Dendritic cell treated with granulocyte-macrophage colony-stimulating factor and Interleukin-4, amounts not matched to agents 40 ng/mL and 50 ng/mL, for 4 days (primary cell): ENCODE data around the gene ULK3.

ENCODE experiments used
- H3K27ac Mint-ChIP-seq: one replicate; pipeline ENCODE4 v1.8.0; 2022; ENCODE audit warnings: mild to moderate bottlenecking, mixed read lengths
- H3K27me3 Mint-ChIP-seq: one replicate; pipeline ENCODE4 v1.8.0; 2022; ENCODE audit warnings: mild to moderate bottlenecking, mixed read lengths
- H3K36me3 Mint-ChIP-seq: one replicate; pipeline ENCODE4 v1.8.0; 2022; ENCODE audit warnings: low read depth, mixed read lengths
- H3K4me1 Mint-ChIP-seq: one replicate; pipeline ENCODE4 v1.8.0; 2022; ENCODE audit warnings: low read depth, mixed read lengths
- H3K4me3 Mint-ChIP-seq: one replicate; pipeline ENCODE4 v1.8.0; 2022; ENCODE audit warnings: mild to moderate bottlenecking, moderate library complexity, mixed read lengths
- H3K9me3 Mint-ChIP-seq: one replicate; pipeline ENCODE4 v1.8.0; 2022; ENCODE audit warnings: mixed read lengths
- intact Hi-C: fragments of 100-400 bp; cut with micrococcal nuclease; formaldehyde crosslinking; loops from one replicate; pipeline ENCODE4 v1.15.0; 2022

ULK3 gene

DNA sequence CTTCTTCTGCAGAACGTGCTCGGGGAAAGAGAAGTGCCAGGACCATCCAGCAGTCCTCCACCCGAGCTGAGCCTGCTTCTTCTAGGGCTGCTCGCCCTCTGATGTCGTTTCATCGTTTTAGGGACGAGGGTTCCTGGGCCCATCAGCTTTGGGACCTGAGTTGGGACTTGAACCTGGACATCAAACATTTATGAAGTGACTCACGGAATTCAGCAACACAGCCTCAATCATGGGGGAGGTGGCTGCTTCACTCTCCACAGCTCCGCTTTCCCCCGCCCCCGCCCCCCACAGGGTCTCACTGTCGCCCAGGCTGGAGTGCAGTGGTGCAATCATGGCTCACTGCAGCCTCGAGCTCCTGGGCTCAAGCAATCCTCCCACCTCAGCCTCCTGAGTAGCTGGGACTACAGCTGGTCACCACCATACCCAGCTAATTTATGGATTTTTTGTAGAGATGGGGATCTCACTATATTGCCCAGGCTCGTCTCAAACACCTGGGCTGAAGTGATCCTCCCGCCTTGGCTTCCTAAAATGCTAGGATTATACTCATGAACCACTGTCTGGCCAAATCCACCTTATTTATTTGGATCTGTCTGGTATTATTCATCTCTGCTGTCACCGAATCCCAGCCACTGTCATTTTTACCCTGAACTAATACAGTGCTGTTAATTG lies 30.9 kb upstream of the ULK3 start:
- no peaks in the 10 kb centered on the region for H3K9me3 Mint-ChIP-seq
- H3K4me3 Mint-ChIP-seq, result peak overlapping the region; percentile 95
- H3K4me1 Mint-ChIP-seq, result peaks cover 51% of the 10 kb centered on the region
- intact Hi-C loops, result loop anchor here (2.0 kb wide), 1 partner anchor 17 kb away; the partner anchor contains the start of gene MPI
- H3K36me3 Mint-ChIP-seq, result peaks cover 40% of the 10 kb centered on the region
- peaks cover 1% of the 10 kb centered on the region for H3K27me3 Mint-ChIP-seq
- peak overlapping the region; percentile 96 for H3K27ac Mint-ChIP-seq

DNA sequence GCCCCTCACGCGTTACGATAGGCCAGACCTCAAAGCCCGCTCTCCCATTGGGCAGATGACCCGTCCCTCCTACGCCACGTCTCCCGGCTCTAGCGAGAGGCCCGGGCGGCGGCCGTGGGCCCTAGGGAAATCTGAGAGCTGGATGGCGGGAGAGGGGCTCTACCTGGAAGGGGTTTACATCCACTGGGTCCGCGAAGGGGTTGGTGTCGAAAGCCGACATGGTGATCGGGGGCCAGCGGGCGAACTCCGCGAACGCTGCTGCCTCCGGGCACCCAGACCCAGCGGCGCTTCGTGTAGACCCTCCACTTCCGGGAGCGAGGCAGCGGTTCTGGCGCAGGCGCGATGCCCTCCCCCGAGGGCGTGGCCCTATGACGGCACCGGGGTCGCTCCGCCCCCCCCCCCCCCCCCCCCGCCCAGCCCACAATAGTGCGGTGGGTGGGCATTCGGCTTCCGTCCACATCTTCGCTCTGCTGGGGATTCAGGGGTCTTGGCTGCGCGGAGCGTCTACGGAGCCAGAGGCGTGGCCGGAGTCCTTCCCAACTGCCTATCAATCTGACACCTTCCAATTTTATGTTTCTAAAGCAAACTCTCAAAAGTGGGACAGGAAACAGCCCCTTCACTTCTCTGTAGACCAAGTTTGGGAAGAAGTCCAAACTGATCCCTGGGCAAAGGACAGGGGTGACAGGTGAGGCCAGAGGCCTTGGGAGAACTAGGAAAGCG lies 30.2 kb upstream of the ULK3 start, which contains the start of gene SCAMP2:
SCAMP2 (minus strand) TSS at position 330 of the 720 bp plus-strand sequence; CDS start at position 220, 110 bp downstream.
- peaks cover 45% of the 10 kb centered on the region for H3K36me3 Mint-ChIP-seq
- peaks cover 52% of the 10 kb centered on the region for H3K4me1 Mint-ChIP-seq
- intact Hi-C loops, result loop anchor here (2.0 kb wide), 1 partner anchor 18 kb away; the partner anchor contains the start of gene MPI
- peaks cover 1% of the 10 kb centered on the region for H3K27me3 Mint-ChIP-seq
- H3K4me3 Mint-ChIP-seq, result peak within 1 kb of the TSS; percentile 95
- H3K9me3 Mint-ChIP-seq, result no peaks in the 10 kb centered on the region
- peak within 1 kb of the TSS; percentile 96 for H3K27ac Mint-ChIP-seq

DNA sequence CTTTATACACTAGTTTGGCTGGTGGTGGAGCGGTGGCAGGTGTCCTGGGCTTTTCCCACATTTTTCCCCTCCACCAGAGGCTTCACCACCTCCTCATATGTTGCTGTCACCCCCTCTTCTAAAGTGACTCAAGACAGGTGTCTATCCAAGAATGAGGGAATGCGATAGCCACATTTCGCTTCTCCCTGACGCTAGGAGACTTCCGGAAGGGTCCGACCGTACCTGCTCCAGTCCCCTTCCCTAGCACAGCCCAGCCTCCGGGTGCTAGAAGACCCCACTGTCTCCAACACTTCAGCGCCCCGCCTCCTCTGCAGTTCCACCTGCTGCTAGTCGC lies 29.7 kb upstream of the ULK3 start:
- Mint-ChIP-seq H3K4me1 (peaks cover 57% of the 10 kb centered on the region), H3K27me3 (peaks cover 1% of the 10 kb centered on the region), H3K36me3 (peaks cover 45% of the 10 kb centered on the region), H3K9me3 (no peaks in the 10 kb centered on the region), H3K27ac (peak overlapping the region; percentile 96), H3K4me3 (peak overlapping the region; percentile 95)
- intact Hi-C loops, result loop anchor here (2.0 kb wide), 1 partner anchor 18 kb away; the partner anchor contains the start of gene MPI

DNA sequence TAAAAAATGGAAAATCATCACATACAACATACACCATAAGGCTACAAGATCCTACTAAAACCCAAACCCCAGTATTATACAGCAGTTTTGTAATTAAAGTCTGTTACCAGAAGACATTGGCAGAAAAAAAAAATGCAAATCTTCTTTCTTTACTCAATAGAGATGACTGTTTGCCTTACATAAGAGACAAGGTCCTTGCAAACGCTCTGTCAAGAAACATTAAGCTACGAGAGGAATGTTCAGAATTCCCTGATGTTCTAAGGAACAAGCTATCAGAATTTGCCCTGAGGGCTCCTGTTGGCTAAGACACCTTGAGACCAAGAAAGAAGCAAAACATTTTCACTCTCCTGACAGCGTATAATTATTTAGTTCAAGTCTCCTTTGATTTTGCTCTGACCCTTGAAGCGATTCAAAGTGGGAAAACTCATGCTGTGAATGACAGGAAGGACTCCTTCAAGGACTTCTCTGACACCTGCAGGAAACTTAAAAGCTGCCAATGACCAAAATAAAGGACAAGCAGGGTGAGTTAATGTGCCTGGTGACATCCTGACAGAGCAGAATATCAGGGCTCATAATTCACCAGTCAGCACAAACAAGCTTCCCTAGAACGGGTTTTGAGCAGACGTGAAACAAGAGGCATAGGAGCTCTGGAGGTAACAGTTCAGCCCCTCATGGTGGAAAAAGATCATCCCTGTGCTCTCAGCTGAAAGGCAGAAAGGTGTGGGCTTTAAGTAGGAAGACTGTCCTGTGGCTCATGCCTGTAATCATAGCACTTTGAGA lies 27.7 kb upstream of the ULK3 start:
- Mint-ChIP-seq H3K9me3 (no peaks in the 10 kb centered on the region), H3K27me3 (peaks cover 1% of the 10 kb centered on the region), H3K36me3 (peaks cover 66% of the 10 kb centered on the region), H3K4me3 (peak overlapping the region; percentile 95), H3K27ac (peak overlapping the region; percentile 96), H3K4me1 (peaks cover 72% of the 10 kb centered on the region)
- intact Hi-C loops, result no loop called here

DNA sequence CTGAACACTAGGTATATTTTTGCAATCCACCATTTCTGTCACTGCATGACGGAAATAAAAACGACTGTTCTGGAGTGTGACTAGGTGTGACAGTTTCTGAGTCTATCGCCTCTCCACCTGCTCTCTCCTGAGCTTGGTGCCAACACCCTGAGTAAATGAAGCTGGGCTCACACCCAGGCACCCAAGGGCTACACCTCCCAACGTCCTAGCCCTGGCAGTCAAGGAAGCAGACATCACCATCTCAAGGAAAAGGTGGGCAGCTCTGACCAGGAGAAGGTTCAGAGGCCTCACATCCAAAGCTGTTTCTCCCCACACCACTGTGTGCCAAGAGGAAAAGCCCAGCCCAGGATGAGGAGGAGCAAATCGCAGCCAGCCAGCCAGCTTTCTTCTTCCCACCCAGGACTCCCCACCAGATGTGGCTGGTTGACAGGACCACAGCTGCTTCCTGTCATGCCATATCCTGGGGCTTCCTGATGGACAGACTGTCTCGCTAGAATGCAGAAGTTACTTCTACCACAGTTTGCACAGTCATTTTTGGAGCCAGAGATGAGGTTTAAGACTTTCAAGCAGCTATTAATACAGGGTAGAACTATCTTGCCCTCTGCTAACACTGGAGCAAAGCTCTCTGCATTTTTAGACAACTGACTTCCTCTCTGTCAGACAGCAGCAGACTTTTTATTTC lies 26.9 kb upstream of the ULK3 start:
- H3K4me1 Mint-ChIP-seq, result peaks cover 73% of the 10 kb centered on the region
- intact Hi-C loops, result no loop called here
- H3K4me3 Mint-ChIP-seq, result peak overlapping the region; percentile 95
- peaks cover 73% of the 10 kb centered on the region for H3K36me3 Mint-ChIP-seq
- H3K27ac Mint-ChIP-seq, result peak overlapping the region; percentile 96
- H3K27me3 Mint-ChIP-seq, result no peaks in the 10 kb centered on the region
- no peaks in the 10 kb centered on the region for H3K9me3 Mint-ChIP-seq

DNA sequence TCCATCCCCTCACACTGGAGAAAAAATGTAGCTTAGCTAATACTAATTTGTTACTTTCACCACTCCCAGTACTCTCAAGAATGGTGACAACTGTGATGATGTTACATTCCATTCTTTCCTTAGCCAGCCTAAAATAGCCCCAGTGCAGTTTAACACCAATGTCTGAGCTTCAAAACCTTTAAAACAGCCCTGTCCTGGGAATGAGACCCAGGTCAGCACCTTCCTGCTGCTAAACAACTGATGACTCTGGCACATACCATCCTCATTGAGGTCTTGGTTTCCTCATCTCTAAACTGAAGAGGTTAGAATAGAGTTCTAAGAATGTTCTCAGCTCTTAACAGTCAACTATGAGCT lies 26.4 kb upstream of the ULK3 start:
- H3K27me3 Mint-ChIP-seq, result no peaks in the 10 kb centered on the region

DNA sequence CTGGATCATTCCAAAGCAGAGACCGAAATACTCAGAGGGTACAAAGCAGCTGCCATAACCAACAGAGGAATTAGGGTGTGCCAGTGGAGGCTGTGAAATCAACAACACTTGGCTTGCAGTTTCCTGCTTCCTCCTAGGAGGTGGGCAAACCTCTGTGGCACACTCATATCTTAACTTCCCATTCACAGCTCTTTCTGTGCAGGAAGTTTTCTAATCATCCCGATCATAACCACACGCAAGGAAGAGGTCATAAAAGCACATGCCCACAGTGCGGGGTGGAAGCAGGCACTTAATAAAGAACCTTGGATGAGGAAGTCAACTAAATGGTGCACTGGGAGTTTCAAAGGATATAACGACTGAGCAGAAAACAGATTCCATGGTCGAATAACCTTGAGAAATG lies 25.1 kb upstream of the ULK3 start:
- H3K27ac Mint-ChIP-seq, result peak overlapping the region; percentile 96
- H3K4me1 Mint-ChIP-seq, result peaks cover 81% of the 10 kb centered on the region
- H3K27me3 Mint-ChIP-seq, result no peaks in the 10 kb centered on the region
- intact Hi-C loops, result no loop called here
- H3K4me3 Mint-ChIP-seq, result peak overlapping the region; percentile 42
- H3K9me3 Mint-ChIP-seq, result no peaks in the 10 kb centered on the region
- peaks cover 89% of the 10 kb centered on the region for H3K36me3 Mint-ChIP-seq

More for the DNA sequence above, 26.4 kb upstream of the ULK3 start:
- intact Hi-C loops, result no loop called here
- peak overlapping the region; percentile 95 for H3K4me3 Mint-ChIP-seq
- no peaks in the 10 kb centered on the region for H3K9me3 Mint-ChIP-seq
- peak overlapping the region; percentile 96 for H3K27ac Mint-ChIP-seq
- peaks cover 78% of the 10 kb centered on the region for H3K36me3 Mint-ChIP-seq
- peaks cover 78% of the 10 kb centered on the region for H3K4me1 Mint-ChIP-seq

DNA sequence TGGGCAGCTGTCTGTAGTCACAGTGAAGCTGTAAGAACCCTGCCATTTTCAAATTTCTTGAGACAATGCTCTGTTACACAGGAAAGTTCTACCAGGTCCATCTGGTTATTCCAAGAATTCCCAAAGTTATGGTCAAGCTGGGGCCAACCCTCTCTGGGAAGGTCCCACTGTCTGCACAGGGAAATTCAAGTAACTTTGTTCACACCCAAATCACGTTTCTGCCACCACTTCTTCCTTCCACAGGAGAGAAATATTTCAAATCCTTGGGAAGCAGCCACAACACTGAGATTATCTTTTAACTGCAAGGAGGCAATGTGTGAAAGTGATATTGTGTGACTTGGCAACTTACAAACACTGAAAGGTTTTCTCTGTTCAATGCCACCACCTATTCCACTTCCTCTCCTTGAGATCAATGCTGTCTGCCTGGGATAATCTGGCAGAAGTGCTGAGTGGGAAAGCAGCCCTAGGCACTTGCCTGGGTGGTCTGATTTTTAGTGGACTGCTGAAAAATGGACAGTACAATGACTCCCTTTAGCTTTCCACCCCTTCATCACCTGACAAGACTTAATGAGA lies 24.6 kb upstream of the ULK3 start:
- peak overlapping the region; percentile 42 for H3K4me3 Mint-ChIP-seq
- peaks cover 81% of the 10 kb centered on the region for H3K4me1 Mint-ChIP-seq
- no peaks in the 10 kb centered on the region for H3K9me3 Mint-ChIP-seq
- H3K36me3 Mint-ChIP-seq, result peaks cover 89% of the 10 kb centered on the region
- intact Hi-C loops, result loop anchor here (2.0 kb wide), 1 partner anchor 35 kb away; no protein-coding TSS in a partner anchor
- H3K27me3 Mint-ChIP-seq, result no peaks in the 10 kb centered on the region
- H3K27ac Mint-ChIP-seq, result peak overlapping the region; percentile 96

DNA sequence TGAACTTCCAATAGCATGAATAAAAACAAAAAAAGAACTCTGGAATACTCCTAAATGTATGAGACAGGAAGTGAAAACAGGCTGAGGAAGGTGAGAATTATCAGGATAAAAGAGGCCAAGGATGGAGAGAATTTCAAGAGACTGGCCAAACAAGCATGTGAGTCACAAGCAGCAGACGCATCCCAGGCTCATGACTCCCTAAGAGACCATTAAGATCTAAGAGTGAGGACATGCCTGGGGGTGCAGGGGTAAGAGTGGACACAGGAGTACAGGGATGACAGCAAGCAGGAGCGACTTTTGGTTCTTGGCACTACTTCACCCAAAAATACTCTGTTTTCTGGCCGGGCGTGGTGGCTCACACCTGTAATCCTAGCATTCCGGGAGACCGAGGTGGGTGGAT lies 23.1 kb upstream of the ULK3 start:
- intact Hi-C loops, result loop anchor here (2.0 kb wide), 1 partner anchor 37 kb away; no protein-coding TSS in a partner anchor
- H3K27ac Mint-ChIP-seq, result peak overlapping the region; percentile 96
- peaks cover 86% of the 10 kb centered on the region for H3K36me3 Mint-ChIP-seq
- H3K9me3 Mint-ChIP-seq, result no peaks in the 10 kb centered on the region
- H3K4me3 Mint-ChIP-seq, result no peak overlapping the region
- peaks cover 75% of the 10 kb centered on the region for H3K4me1 Mint-ChIP-seq
- no peaks in the 10 kb centered on the region for H3K27me3 Mint-ChIP-seq

DNA sequence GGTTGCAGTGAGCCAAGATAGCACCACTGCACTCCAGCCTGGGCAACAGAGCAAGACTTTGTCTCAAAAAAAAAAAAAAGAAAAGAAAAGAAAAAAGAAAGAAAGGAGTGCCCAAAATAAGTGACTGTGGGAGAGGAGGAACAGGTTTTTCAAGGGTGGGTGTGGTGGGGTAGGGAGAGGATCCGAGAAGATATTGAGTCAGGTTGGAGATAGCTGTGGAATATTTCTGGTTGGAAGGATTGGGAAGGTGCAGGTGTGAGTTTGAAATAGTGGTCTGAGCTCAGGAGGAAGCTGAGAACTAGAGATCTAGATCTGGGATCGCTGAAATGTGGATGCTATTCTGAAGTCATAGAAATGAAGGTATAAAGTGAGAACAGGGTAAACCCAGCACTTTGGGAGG lies 22.4 kb upstream of the ULK3 start:
- Mint-ChIP-seq H3K27me3 (no peaks in the 10 kb centered on the region), H3K36me3 (peaks cover 83% of the 10 kb centered on the region), H3K4me1 (peaks cover 68% of the 10 kb centered on the region), H3K9me3 (no peaks in the 10 kb centered on the region), H3K4me3 (no peak overlapping the region), H3K27ac (peak overlapping the region; percentile 96)
- intact Hi-C loops, result no loop called here

DNA sequence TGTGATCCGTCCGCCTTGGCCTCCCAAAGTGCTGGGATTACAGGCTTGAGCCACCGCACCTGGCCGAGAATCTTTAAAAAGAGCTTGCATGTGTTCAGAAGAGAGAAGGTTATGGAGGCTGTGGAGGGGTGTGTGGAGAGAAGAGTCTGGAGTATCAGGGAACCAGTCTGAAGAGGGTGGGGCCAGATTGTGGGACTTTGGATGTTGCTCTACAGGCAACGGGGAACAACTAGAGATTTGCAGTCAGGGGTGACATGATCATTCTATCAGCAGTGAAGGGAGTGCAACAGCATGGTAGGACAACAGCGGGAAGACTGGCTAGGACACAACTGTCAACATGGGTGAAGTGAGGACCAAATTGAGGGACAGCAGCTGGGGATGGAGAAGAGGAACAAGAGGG lies 21.3 kb upstream of the ULK3 start:
- Mint-ChIP-seq H3K27ac (peak overlapping the region; percentile 96), H3K9me3 (no peaks in the 10 kb centered on the region), H3K36me3 (peaks cover 78% of the 10 kb centered on the region), H3K4me3 (no peak overlapping the region), H3K27me3 (no peaks in the 10 kb centered on the region), H3K4me1 (peaks cover 65% of the 10 kb centered on the region)
- intact Hi-C loops, result no loop called here

DNA sequence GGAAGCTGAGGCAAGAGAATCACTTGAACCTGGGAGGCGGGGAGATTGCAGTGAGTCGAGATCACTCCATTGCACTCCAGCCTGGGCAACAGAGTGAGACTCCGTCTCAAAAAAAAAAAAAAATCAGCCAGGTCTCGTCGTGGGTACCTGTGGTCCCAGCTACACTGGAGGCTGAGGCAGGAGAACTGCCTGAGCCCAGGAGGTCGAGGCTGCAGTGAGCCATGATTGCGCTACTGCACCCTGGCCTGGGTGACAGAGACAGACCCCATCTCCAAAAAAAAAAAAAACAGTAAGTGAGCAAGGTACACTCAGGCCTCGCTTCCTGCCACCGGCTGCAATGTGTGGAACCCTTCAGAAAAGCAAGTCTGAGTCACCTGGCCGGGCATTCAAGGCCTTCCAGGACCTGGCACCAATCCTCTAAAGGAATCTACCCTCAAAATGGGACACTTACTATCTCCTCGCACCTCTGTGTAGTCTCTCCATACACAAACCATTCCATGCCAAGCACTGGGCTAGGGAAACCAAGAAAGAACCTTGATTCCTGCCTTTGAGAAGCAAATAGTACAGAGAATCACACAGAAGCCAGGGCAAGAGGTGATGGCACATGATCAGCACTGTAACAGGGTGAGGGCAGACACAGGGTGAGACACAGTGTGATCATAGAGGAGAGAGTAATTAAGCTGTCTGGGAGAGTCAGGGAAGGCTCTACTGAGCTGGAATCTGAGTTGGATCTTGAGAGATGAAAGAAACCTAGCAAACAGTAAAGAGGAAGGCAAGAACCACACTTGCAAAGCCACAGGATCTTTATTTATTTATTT lies 20.5 kb upstream of the ULK3 start:
- Mint-ChIP-seq H3K4me3 (no peak overlapping the region), H3K27me3 (no peaks in the 10 kb centered on the region), H3K9me3 (no peaks in the 10 kb centered on the region), H3K36me3 (peaks cover 80% of the 10 kb centered on the region), H3K27ac (peak overlapping the region; percentile 96), H3K4me1 (peaks cover 72% of the 10 kb centered on the region)
- intact Hi-C loops, result no loop called here

DNA sequence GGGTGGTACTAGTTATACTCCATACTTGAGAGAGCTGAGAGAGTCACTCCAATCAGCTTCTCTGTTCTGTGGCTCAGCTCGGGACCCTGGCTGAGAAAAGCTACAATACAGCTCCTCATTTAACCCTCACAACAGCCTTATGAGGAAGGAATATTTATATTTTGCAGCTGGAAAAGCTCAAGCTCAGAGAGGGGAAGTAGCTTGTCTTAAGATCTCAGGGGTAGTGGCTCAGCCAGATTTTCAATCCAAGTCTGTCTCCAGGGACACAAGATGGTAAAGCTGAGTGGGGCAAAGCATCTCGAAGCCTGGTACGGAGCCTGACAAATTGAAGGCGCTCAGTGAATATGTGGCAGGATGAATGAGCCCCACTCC lies 15.4 kb upstream of the ULK3 start:
- intact Hi-C loops, result no loop called here
- H3K4me3 Mint-ChIP-seq, result no peak overlapping the region
- H3K36me3 Mint-ChIP-seq, result peaks cover 79% of the 10 kb centered on the region
- H3K27me3 Mint-ChIP-seq, result no peaks in the 10 kb centered on the region
- peak overlapping the region; percentile 86 for H3K27ac Mint-ChIP-seq
- peaks cover 48% of the 10 kb centered on the region for H3K4me1 Mint-ChIP-seq
- no peaks in the 10 kb centered on the region for H3K9me3 Mint-ChIP-seq
